Endothelial cell of umbilical vein (primary cell): Measurements from ENCODE around the gene FGF19. TPM values are rescaled to one million over a fixed set of nuclear protein-coding genes. Genes with fewer than 3 reads are reported as not detected.

ENCODE experiments used
- BruUV-seq: library from RNA; stranded (reverse); fragments of 400-500 nt; replicated peaks from 2 replicates; lab custom pipeline; 2021; lab: Mats Ljungman, UMichigan
- CTCF ChIA-PET: fragments of 300-600, 350-600 bp; sonication (Branson Sonifier 250); formaldehyde crosslinking; loops from one replicate; lab custom pipeline; 2021; ENCODE audit warnings: antibody characterized with exemption, inconsistent platforms; lab: Charles Lee
- POLR2A ChIA-PET: fragments of 300-600, 350-600 bp; sonication (Branson Sonifier 250); formaldehyde crosslinking; loops from one replicate; lab custom pipeline; 2021; ENCODE audit warnings: antibody characterized with exemption, inconsistent platforms; lab: Charles Lee
- DNase-seq: peaks from one replicate; pipeline ENCODE4 v3.0.0-alpha.2; 2011; ENCODE audit warnings: low read depth, low spot score
- FAIRE-seq: peaks from 2 replicates; lab custom pipeline; 2011; peaks lifted over from hg19 to GRCh38; lab: Jason Lieb, UNC
- H2AFZ ChIP-seq: 2 replicates; pipeline ENCODE4 v1.6.0; 2012; ENCODE audit warnings: low read depth, low read length, control low read depth, inconsistent platforms
- H3K27ac ChIP-seq: 2 replicates; pipeline ENCODE4 v1.5.1; 2011; ENCODE audit warnings: low read depth, mild to moderate bottlenecking, control low read depth, low read length, moderate library complexity; ENCODE audit not compliant: insufficient read depth
- H3K27me3 ChIP-seq, 2 experiments: 2 replicates each; pipeline versions ENCODE4 v1.6.0 to v1.6.1; 2011; ENCODE audit warnings: low read length in 2 of 2, mixed read lengths in 1 of 2; ENCODE audit not compliant: control insufficient read depth in 2 of 2, insufficient read depth in 2 of 2
- H3K36me3 ChIP-seq, 2 experiments: 2 replicates in 1 of 2; 3 replicates in 1 of 2; pipeline ENCODE4 v1.5.1; 2011; ENCODE audit warnings: low read length in 2 of 2, mild to moderate bottlenecking in 1 of 2, moderate library complexity in 1 of 2; ENCODE audit not compliant: control insufficient read depth in 2 of 2, insufficient read depth in 2 of 2; ENCODE audit errors: extremely low read depth in 1 of 2
- H3K4me1 ChIP-seq: 3 replicates; pipeline ENCODE4 v1.5.1; 2011; ENCODE audit warnings: mild to moderate bottlenecking, low read length; ENCODE audit not compliant: control insufficient read depth, insufficient read depth; ENCODE audit errors: extremely low read depth
- H3K4me2 ChIP-seq: 2 replicates; pipeline ENCODE4 v1.6.1; 2011; ENCODE audit warnings: low read length, control low read depth, mixed read lengths; ENCODE audit not compliant: insufficient read depth
- H3K4me3 ChIP-seq, 3 experiments: fragments of 200-600 bp in 1 of 3; sonication (generic), shearing (Covaris generic) in 1 of 3; replicated peaks in 1 of 3; 2 replicates each; pipeline ENCODE4 v1.5.1; 2011 to 2016; ENCODE audit warnings: control low read depth in 3 of 3, low read length in 3 of 3, mild to moderate bottlenecking in 2 of 3, inconsistent platforms in 1 of 3, low read depth in 1 of 3, moderate library complexity in 1 of 3; ENCODE audit not compliant: insufficient read depth in 1 of 3
- H3K79me2 ChIP-seq: 2 replicates; pipeline ENCODE4 v1.6.0; 2012; ENCODE audit warnings: low read length, inconsistent platforms; ENCODE audit not compliant: control insufficient read depth, insufficient read depth
- H3K9ac ChIP-seq: replicated peaks from 2 replicates; pipeline ENCODE3; 2011; ENCODE audit warnings: low read length, control low read depth; ENCODE audit not compliant: insufficient read depth; ENCODE audit errors: extremely low read depth
- H3K9me1 ChIP-seq: replicated peaks from 3 replicates; pipeline ENCODE4 v1.6.0; 2011; ENCODE audit warnings: mild to moderate bottlenecking, low read length; ENCODE audit not compliant: control insufficient read depth, insufficient read depth; ENCODE audit errors: extremely low read depth
- H3K9me3 ChIP-seq: replicated peaks from 2 replicates; pipeline ENCODE4 v1.5.1; 2012; ENCODE audit warnings: low read length, inconsistent platforms; ENCODE audit not compliant: control insufficient read depth, insufficient read depth
- H4K20me1 ChIP-seq: replicated peaks from 2 replicates; pipeline ENCODE3; 2011; ENCODE audit warnings: mild to moderate bottlenecking, low read length; ENCODE audit not compliant: control insufficient read depth, insufficient read depth; ENCODE audit errors: extremely low read depth
- EZH2 ChIP-seq: IDR thresholded peaks from 2 replicates; pipeline ENCODE4 v1.6.1; 2012; ENCODE audit warnings: borderline replicate concordance, low read depth, mild to moderate bottlenecking, moderate library complexity, low read length, inconsistent platforms; ENCODE audit not compliant: severe bottlenecking
- FOS ChIP-seq: IDR thresholded peaks from 2 replicates; pipeline ENCODE4 v1.6.1; 2011; ENCODE audit warnings: mild to moderate bottlenecking, low read length, moderate library complexity, borderline replicate concordance; ENCODE audit not compliant: insufficient read depth
- GATA2 ChIP-seq: IDR thresholded peaks from 2 replicates; pipeline ENCODE4 v1.7.0; 2011; ENCODE audit warnings: low read depth, mild to moderate bottlenecking, moderate library complexity, mixed read lengths, low read length; ENCODE audit not compliant: insufficient read length, insufficient read depth
- JUN ChIP-seq: IDR thresholded peaks from 2 replicates; pipeline ENCODE4 v1.6.1; 2011; ENCODE audit warnings: borderline replicate concordance, low read depth; ENCODE audit not compliant: insufficient read length, insufficient read depth
- MYC ChIP-seq: IDR thresholded peaks from one replicate; pipeline ENCODE4 v1.6.1; 2011; ENCODE audit warnings: mild to moderate bottlenecking, low read depth, low read length
- POLR2A ChIP-seq: IDR thresholded peaks from 2 replicates; pipeline ENCODE4 v1.6.1; 2012; ENCODE audit warnings: low read depth, mild to moderate bottlenecking, control low read depth, low read length
- POLR2AphosphoS5 ChIP-seq: IDR thresholded peaks from 2 replicates; pipeline ENCODE4 v1.6.1; 2012; ENCODE audit warnings: low read depth, mild to moderate bottlenecking, control low read depth, low read length, moderate library complexity; ENCODE audit not compliant: insufficient read depth
- dilution Hi-C: fragments of 300-500 bp; cut with MboI; formaldehyde crosslinking; loops from one replicate; pipeline ENCODE4 v1.15.0; 2019; ENCODE audit warnings: low sequenced_read_pairs; ENCODE audit not compliant: extremely low pct_ligation_motif_present
- intact Hi-C: fragments of 100-400 bp; cut with micrococcal nuclease; formaldehyde crosslinking; loops from one replicate; pipeline ENCODE4 v1.10.0; 2022
- polyA plus RNA-seq, 4 experiments: library from polyadenylated mRNA; depleted of rRNA in 3 of 4; stranded (reverse) in 3 of 4; unstranded in 1 of 4; fragments of >200 nt; gene quantifications; 2 replicates each; pipeline versions ENCODE4 v1.2.1 to v1.2.3, GENCODE V29; 2011 to 2012; ENCODE audit warnings: missing spikeins in 1 of 4
- total RNA-seq: library from RNA; stranded (reverse); gene quantifications from 2 replicates; pipeline ENCODE4 v1.2.3, GENCODE V29; 2021
- TF ChIP-seq, protein P1 (sequence below): IDR thresholded peaks from 2 replicates; pipeline ENCODE4 v1.6.1; 2011; ENCODE audit not compliant: insufficient read depth, insufficient read length
- TF ChIP-seq, protein P2 (sequence below), 2 donors: IDR thresholded peaks; 1 replicate in 1 of 2; 2 replicates in 1 of 2; pipeline ENCODE4 v1.5.1; 2011; ENCODE audit warnings: low read length in 2 of 2, mild to moderate bottlenecking in 2 of 2, moderate library complexity in 2 of 2, control low read depth in 1 of 2, inconsistent platforms in 1 of 2, low read depth in 1 of 2; ENCODE audit not compliant: insufficient read depth in 1 of 2; ENCODE audit errors: extremely low read depth in 1 of 2

FGF19 gene
- total and polyA plus RNA-seq, 2 donors (not counting 3 experiments of a cell fraction or from before 2014, with no cell fraction given): 0.03 TPM; not detected in 1

DNA sequence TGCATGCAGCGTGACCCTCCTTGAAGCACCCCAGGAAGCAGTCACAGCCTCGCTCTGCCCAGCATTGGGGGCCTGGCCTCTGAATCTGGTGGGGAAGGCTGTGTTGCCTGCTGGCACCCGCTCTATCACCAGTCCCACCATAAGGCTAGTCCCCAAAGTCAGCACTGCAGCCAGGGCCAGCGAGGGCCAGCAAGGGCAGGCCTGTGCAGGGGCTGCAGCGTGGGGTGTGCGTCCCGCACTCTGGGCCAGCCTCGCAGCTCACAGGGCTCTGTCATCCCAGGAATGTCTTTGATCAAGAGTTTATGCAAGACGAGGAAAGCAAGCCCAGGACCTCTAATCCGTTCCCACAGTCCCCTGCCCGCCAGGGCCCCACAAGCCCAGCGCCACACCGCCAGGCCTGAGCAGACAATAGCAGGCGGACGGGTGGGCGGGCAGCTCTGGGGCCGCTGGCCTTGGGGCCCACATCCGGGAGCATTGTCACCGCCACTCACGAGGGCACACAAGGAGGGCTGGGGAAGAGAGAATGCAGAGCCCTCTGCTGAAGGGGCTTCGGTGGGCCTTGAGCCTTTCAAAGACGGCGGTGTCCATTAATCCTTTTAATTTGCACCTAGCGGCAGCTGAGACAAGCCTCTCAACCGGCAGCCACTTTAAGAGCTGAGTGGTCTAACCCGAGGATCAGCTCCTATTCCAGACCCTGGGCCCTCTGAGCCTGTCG lies 45.8 kb downstream of the FGF19 start:
- intact Hi-C loops (loop anchor here (5.0 kb wide), 1 partner anchor 556 kb away; no protein-coding TSS in a partner anchor), dilution Hi-C loops (loop anchor here (25.0 kb wide), 1 partner anchor 546 kb away; no protein-coding TSS in a partner anchor)
- CTCF ChIA-PET: interaction anchor here (1.1 to 6.1 kb wide), 4 partner anchors 12 to 557 kb away, joined by 3 to 47 read pairs (median 6); partner anchors contain the start of gene LTO1
- no peak for TF ChIP-seq FOS
- TF ChIP-seq, protein P1, sequence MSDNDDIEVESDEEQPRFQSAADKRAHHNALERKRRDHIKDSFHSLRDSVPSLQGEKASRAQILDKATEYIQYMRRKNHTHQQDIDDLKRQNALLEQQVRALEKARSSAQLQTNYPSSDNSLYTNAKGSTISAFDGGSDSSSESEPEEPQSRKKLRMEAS: no peak
- TF ChIP-seq, protein P2, sequence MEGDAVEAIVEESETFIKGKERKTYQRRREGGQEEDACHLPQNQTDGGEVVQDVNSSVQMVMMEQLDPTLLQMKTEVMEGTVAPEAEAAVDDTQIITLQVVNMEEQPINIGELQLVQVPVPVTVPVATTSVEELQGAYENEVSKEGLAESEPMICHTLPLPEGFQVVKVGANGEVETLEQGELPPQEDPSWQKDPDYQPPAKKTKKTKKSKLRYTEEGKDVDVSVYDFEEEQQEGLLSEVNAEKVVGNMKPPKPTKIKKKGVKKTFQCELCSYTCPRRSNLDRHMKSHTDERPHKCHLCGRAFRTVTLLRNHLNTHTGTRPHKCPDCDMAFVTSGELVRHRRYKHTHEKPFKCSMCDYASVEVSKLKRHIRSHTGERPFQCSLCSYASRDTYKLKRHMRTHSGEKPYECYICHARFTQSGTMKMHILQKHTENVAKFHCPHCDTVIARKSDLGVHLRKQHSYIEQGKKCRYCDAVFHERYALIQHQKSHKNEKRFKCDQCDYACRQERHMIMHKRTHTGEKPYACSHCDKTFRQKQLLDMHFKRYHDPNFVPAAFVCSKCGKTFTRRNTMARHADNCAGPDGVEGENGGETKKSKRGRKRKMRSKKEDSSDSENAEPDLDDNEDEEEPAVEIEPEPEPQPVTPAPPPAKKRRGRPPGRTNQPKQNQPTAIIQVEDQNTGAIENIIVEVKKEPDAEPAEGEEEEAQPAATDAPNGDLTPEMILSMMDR (IDR thresholded peaks at IDR 0.05; ENCODE audit: extremely low read depth in 1 of 2, insufficient read depth in 1 of 2, low read depth in 1 of 2, low read length in 2 of 2): no peak
- no peak for TF ChIP-seq JUN
- TF ChIP-seq POLR2AphosphoS5: no peak
- TF ChIP-seq POLR2A: no peak
- no peak for TF ChIP-seq MYC
- TF ChIP-seq EZH2: no peak
- no peak for TF ChIP-seq GATA2
- Histone ChIP-seq H3K4me2 (no peak overlapping the region), H3K4me1 (peaks cover 3% of the 10 kb centered on the region), H2AFZ (no peak overlapping the region), H3K36me3 (peaks cover 0 to 4% of the 10 kb centered on the region in 2 experiments), H3K9me1 (no peaks in the 10 kb centered on the region), H3K27me3 (no peaks in the 10 kb centered on the region), H4K20me1 (no peaks in the 10 kb centered on the region), H3K9ac (no peak overlapping the region), H3K4me3 (no peak overlapping the region), H3K27ac (no peak overlapping the region), H3K9me3 (no peaks in the 10 kb centered on the region), H3K79me2 (no peaks in the 10 kb centered on the region)
- POLR2A ChIA-PET: no interaction called here
- FAIRE-seq (no peak), DNase-seq (peak; percentile 39)
- no TSS peak for BruUV-seq
